GM19023 (cell line): ENCODE results near the gene KLHL40.

Experiments used
- ATAC-seq: cut with Tn5 transposase; IDR thresholded peaks from one replicate; pipeline ENCODE4 v1.9.1; 2021; ENCODE audit warnings: mild to moderate bottlenecking, moderate library complexity; ENCODE audit not compliant: unreplicated experiment

KLHL40 gene

GRCh38 chr3:42667523-42668412 is 17.6 kb upstream of the KLHL40 start:
- ATAC-seq, result no peak

DNA sequence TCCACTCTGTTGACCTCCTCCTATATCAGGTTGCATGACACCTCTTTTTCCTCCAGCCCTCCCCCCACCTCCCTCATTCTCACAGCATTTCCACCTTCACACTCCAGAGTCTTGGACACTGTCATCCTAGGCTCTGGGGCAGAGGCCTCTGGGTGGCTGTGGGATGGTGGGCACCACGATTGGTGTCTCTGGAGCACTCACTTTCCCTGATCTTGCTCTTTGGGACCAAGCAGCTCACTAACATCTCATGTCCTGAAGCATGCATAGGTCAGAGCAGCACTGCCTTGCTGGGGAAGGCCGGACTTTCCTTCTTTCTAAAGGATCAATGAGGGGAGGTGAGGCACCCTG is 16.9 kb upstream of the KLHL40 start:
- no peak for ATAC-seq

GRCh38 chr3:42668793-42669217 is 16.5 kb upstream of the KLHL40 start:
- ATAC-seq, result no peak

DNA sequence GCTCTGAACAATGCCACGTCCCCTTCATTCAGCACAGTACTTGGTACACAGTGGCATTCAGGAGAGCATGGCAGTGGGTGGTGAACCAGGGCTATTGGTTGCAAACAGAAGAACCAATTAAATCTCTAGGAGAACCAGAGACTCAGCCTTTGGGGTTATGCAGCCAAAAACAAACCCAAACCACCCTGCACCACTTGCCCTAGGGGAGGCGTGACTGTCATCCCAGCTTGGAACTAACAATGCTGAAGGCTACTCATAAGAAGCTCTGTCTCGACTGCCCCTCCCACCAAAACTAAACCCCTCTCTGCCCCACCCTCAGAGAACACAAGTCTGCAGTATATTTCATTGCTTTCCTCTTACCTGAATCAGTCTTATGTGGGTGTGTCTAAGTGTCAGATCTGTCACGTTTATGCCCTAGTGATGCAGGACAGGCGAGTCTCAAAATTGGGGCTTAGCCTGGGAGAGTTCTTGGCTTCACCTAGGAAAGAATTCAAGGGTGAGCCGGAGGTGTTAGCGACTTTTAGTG is 15.2 kb upstream of the KLHL40 start:
- no peak for ATAC-seq

- no peak for ATAC-seq
Observed at GRCh38 chr3:42670670-42671069, 14.7 kb upstream of the KLHL40 start.

DNA sequence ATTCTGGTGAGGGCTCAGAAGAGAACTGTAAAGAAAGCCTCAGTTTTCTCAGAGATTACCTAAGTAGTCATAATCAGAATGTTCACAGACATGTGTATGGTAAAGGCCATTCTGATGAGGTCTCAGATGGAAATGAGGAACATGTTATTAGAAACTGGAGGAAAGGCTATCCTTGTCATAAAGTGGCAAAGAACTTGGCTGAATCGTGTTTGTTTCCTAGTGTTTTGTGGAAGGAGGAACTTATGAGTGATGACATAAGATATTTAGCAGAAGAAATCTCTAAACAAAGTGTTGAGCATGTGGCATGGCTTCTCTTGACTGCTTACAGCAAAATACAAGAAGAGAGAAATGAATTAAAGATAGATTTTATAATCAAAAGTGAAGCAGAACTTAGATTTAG is 12.8 kb upstream of the KLHL40 start:
- ATAC-seq, result no peak

GRCh38 chr3:42673082-42673481 is 12.3 kb upstream of the KLHL40 start:
- no peak for ATAC-seq

DNA sequence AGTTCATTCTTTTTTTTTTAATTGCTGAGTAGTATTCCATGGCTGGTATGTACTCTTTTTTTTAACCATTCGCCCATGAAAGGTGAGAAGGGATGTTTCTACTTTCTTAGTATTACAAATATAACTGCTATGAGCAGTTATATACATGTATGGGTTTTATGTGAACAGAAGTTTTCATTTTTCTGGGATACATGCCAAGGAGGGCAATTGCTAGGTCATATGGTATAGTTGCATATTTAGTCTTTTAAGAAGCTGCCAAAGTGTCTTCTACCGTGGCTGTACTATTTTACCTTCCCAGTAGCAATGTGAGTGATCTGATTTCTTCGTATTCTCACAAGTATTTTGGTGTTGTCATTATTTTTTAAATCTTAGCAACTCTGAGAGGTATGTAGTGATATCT is 11.2 kb upstream of the KLHL40 start:
- ATAC-seq, result no peak

DNA sequence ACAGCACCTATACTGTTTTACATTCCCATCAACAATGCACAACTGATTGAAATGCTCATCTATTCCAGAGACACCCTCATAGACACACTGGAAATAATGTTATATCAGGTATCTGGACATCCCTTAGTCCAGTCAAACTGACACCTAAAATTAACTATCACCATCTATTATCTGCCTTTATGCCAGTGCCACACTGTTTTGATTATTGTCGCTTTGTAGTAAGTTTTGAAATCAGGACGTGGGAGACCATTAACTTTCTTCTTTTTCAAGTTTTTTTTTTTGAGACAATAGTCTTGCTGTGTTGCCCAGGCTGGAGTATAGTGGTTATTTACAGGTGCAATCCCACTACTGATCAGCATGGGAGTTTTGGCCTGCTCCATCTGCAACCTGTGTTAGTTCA is 9.4 kb upstream of the KLHL40 start:
- no peak for ATAC-seq

- ATAC-seq, result no peak
Observed at GRCh38 chr3:42678447-42678846, 6.9 kb upstream of the KLHL40 start.

DNA sequence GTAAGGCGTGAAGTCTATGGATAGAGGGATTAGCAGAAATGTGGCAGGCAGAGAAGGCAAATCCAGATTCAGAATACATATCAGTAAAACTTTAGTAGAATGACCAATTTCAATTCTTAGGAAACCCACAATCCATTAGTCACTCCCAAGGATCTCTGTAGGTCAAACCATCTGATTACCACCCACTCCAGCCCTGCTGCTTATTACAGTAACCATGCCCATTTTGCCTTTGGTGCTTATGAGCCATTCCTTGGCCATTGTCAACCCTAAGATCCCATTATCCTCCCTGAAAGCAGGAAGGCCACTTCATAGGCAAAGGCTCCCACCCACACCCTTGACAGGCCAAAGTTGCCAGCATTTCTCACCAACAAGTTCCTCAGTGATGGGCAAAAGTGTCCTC is 5.1 kb upstream of the KLHL40 start:
- ATAC-seq, result no peak

DNA sequence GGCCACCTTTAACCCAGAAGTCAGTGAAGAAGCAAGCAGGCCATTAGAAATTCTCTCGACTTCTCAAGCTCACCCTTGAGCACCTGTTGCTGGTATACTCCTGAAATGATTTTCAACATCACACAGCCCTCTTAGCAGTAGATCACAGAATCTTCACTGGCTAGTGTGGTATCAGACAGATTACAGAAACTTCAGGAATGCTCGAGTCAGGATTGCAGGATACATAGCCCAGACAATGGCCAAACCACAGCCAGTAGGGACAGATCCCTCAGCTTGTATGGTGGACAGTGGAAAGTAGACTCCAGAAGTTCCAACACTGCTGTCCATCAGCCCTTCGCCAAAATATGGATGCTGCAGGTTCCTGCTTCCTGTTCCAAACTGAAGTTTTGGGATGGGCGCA is 4.5 kb upstream of the KLHL40 start:
- ATAC-seq, result no peak

DNA sequence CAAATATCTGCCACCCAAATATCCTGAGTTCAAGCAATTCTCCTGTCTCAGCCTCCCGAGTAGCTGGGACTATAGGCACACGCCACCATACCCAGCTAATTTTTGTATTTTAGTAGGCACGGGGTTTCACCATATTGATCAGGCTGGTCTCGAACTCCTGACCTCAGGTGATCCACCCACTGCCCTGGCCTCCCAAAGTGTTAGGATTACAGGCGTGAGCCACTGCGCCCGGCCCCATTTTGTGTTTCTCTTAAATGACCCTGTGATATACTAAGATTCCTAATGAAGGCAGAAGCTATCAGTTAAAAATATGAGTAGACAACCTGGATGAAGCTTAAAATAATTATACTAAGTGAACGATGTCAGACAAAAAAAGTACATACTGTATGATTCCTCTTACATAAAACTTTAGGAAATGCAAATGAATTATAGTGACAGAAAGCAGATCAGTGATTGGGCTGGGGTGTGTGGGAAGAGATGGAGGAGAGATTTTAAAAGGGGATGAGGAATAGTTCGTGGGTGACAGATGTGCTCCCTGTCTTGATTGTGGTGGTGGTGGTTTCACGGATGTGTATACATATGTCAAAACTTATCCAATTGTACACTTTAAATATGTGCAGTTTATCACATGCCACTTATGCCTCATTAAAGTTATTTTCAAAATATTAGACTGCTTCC is 3.8 kb upstream of the KLHL40 start:
- ATAC-seq, result no peak

DNA sequence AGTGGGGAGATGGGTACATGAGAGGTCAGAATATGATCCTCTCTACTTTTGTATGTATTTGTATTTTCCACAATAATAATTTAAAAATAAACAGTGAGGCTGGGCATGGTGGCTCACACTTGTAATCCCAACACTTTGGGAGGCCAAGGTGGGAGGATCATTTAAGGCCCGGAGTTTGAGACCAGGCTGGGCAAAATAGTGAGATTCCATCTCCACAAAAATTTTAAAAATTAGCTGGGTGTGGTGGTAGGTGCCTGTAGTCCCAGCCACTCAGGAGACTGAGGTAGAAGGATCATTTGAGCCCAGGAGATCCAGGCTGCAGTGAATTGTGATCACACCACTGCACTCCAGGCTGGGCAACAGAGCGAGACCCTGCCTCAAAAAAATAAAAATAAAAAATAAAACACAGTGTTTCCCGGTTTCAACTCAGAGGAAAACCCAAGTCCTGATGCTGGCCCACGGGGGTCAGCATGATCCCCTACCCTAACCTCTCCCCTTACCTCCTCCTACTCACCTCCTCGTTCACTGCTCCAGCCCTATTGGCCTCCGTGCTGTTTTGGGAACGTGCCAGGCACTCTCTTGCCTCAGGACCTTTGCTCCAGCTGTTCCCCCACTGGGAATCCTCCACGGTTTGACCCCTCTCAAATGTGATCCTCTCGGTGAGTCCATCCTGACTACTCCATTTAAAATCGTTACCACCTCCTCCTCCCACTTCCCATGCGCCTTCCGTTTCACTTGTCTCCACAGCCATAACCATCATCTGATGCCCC is 2.9 kb upstream of the KLHL40 start:
- no peak for ATAC-seq

DNA sequence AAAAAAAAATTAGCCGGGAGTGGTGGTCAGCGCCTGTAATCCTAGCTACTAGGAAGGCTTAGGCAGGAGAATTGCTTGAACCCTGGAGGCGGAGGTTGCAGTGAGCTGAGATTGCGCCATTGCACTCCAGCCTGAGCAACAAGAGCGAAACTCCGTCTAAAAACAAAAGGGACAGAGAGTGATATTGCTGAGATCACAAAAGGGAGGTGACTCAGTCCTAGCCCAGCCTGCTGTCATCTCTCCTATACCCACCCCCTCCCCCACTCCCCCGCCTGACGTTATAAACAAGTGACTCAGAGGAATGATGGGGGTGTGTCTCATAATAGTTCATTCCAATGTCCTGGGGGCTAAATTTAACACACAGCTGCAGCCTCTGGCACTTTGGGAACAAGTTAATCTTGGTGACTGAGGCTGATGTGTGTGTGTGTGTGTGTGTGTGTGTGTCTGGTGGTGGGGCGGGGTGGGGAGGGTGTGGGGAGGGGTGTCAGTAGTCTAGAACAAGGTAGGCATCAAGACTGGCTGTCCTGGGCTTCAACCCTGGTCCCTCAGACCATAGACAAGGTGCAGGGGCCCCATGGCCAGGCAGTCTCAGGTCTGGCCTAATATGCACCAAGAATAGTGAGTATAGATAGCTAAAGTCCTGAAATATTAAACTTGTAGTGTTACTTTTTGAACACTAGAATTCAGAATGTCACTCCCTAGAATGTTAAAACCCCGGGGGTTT is 1.3 kb upstream of the KLHL40 start:
- no peak for ATAC-seq

DNA sequence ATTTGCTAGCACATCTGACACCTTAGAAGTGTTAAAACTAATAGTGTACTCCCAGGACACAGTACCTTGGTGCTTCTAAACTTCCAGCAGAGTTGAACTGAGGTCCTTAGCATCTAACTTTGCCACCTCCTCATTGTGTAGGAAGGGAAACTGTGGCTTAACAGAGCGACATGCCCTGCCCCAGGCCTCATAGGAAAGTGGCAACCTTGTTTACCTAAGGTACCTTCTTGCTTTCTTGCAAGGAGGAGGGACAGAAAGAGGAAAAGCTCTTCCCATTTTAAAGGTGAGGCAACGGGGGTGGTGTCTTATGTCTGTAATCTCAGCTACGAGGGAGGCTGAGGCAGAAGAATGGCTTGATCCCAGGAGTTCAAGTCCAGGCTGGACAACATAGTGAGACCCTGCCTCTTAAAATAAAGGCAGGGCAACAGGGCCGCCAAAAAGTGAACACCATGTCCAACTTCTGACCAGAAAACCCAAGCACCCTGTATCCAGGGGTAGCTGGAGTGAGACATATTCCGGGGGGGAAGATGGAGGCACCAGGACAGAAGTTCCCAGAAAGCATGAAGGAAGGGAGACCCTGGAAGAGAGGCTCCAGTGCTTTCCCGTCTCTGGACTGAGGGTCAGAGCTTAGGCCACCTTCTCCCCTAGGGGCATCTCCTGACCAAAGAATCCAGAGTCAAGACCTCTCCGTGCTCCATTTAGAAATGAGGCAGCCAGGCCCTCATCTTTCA is 540 bp upstream of the KLHL40 start:
- no peak for ATAC-seq

- no peak for ATAC-seq
Observed at GRCh38 chr3:42685891-42686820, 819 bp downstream of the KLHL40 start.

- no peak for ATAC-seq
Observed at GRCh38 chr3:42686832-42687650, 1.7 kb downstream of the KLHL40 start.
